HepG2 (cell line): ENCODE data around the gene APOA1. TPM values are rescaled to one million over a fixed set of nuclear protein-coding genes. Genes with fewer than 3 reads are reported as not detected.

Experiments
- GTF2F1 ChIP-seq: fragments of 150-350 bp; IDR thresholded peaks from 2 replicates; pipeline ENCODE4 v1.6.1; 2014; ENCODE audit warnings: low read length
- JARID2 ChIP-seq: sonication (generic); formaldehyde crosslinking; IDR thresholded peaks from 2 replicates; pipeline ENCODE4 v1.8.1; 2023; ENCODE audit warnings: missing genetic modification reagents, inconsistent platforms; ENCODE audit not compliant: insufficient replicate concordance
- KAT8 ChIP-seq: IDR thresholded peaks from 2 replicates; pipeline ENCODE4 v1.6.1; 2016; ENCODE audit warnings: missing genetic modification reagents, missing compliant biosample characterization
- KMT2A ChIP-seq: sonication (generic); formaldehyde crosslinking; IDR thresholded peaks from 2 replicates; pipeline ENCODE4 v1.4.0; 2020; ENCODE audit warnings: missing genetic modification reagents
- MTF2 ChIP-seq: sonication (generic); formaldehyde crosslinking; IDR thresholded peaks from 2 replicates; pipeline ENCODE4 v1.5.0; 2020; ENCODE audit warnings: missing genetic modification reagents, borderline replicate concordance
- PHF20 ChIP-seq: sonication (generic); formaldehyde crosslinking; IDR thresholded peaks from 2 replicates; pipeline ENCODE4 v1.5.0; 2020; ENCODE audit warnings: mild to moderate bottlenecking, missing genetic modification reagents
- PLSCR1 ChIP-seq: sonication (generic); formaldehyde crosslinking; IDR thresholded peaks from 2 replicates; pipeline ENCODE4 v1.5.0; 2020; ENCODE audit warnings: missing genetic modification reagents, mild to moderate bottlenecking, borderline replicate concordance
- SIX4 ChIP-seq: sonication (generic); formaldehyde crosslinking; IDR thresholded peaks from 2 replicates; pipeline ENCODE4 v1.4.0; 2020; ENCODE audit warnings: missing genetic modification reagents
- SKI ChIP-seq: fragments of 450-650 bp; IDR thresholded peaks from one replicate; pipeline ENCODE4 v1.6.1; 2018; ENCODE audit warnings: mild to moderate bottlenecking; ENCODE audit not compliant: partially characterized antibody
- STAG1 ChIP-seq: sonication (generic); formaldehyde crosslinking; IDR thresholded peaks from 2 replicates; pipeline ENCODE4 v1.4.0; 2020; ENCODE audit warnings: missing genetic modification reagents
- ZBTB7B ChIP-seq: sonication (generic); formaldehyde crosslinking; IDR thresholded peaks from 2 replicates; pipeline ENCODE4 v1.4.0; 2020; ENCODE audit warnings: missing genetic modification reagents
- ZFP82 ChIP-seq: sonication (generic); formaldehyde crosslinking; IDR thresholded peaks from 2 replicates; pipeline ENCODE4 v1.5.1; 2020; ENCODE audit warnings: mild to moderate bottlenecking, missing genetic modification reagents, borderline replicate concordance
- ZNF235 ChIP-seq: sonication (generic); formaldehyde crosslinking; IDR thresholded peaks from 2 replicates; pipeline ENCODE4 v1.8.1; 2023; ENCODE audit warnings: mild to moderate bottlenecking, missing genetic modification reagents, borderline replicate concordance
- ZNF335 ChIP-seq: sonication (generic); formaldehyde crosslinking; IDR thresholded peaks from 2 replicates; pipeline ENCODE4 v1.4.0; 2020; ENCODE audit warnings: missing genetic modification reagents
- ZNF567 ChIP-seq: sonication (generic); formaldehyde crosslinking; IDR thresholded peaks from 2 replicates; pipeline ENCODE4 v1.8.1; 2023; ENCODE audit warnings: mild to moderate bottlenecking, missing genetic modification reagents, borderline replicate concordance
- ZNF576 ChIP-seq: sonication (generic); formaldehyde crosslinking; IDR thresholded peaks from 2 replicates; pipeline ENCODE4 v1.4.0; 2020; ENCODE audit warnings: mild to moderate bottlenecking, missing genetic modification reagents
- ZNF614 ChIP-seq: IDR thresholded peaks from 2 replicates; pipeline ENCODE4 v1.6.1; 2018; ENCODE audit warnings: missing biosample characterization, missing genetic modification reagents, inconsistent platforms, borderline replicate concordance
- ZNF777 ChIP-seq: sonication (generic); formaldehyde crosslinking; IDR thresholded peaks from 2 replicates; pipeline ENCODE4 v1.4.0; 2020; ENCODE audit warnings: missing genetic modification reagents
- polyA plus RNA-seq, 8 experiments: library from polyadenylated mRNA; depleted of rRNA in 3 of 8; stranded (reverse) in 7 of 8; unstranded in 1 of 8; fragments of >200 nt; fragmentation: Illumina TruSeq in 4 of 8; extraction: Trizol in 4 of 8; gene quantifications; 2 replicates each; pipeline versions ENCODE4 v1.2.1 to v1.2.3, GENCODE V29; 2011 to 2016; ENCODE audit warnings: low read depth in 4 of 8, missing spikeins in 1 of 8, mixed read lengths in 1 of 8; ENCODE audit not compliant: insufficient read depth in 1 of 8
- total RNA-seq, 5 experiments: library from RNA; depleted of rRNA; stranded (reverse); fragments of >200 nt; fragmentation: Illumina TruSeq; extraction: Trizol; gene quantifications; 2 replicates each; pipeline ENCODE4 v1.2.3, GENCODE V29; 2016; ENCODE audit warnings: low read depth in 1 of 5
- TF ChIP-seq, protein P1 (sequence below): sonication (generic); formaldehyde crosslinking; IDR thresholded peaks from 2 replicates; pipeline ENCODE4 v1.5.1; 2020; ENCODE audit warnings: mild to moderate bottlenecking, missing genetic modification reagents
- TF ChIP-seq, protein P2 (sequence below): sonication (generic); formaldehyde crosslinking; IDR thresholded peaks from 2 replicates; pipeline ENCODE4 v1.5.0; 2020; ENCODE audit warnings: mild to moderate bottlenecking, missing genetic modification reagents
- TF ChIP-seq, protein P3 (sequence below): sonication (generic); formaldehyde crosslinking; IDR thresholded peaks from 2 replicates; pipeline ENCODE4 v1.4.0; 2020; ENCODE audit warnings: missing genetic modification reagents, borderline replicate concordance

Gene APOA1
- total and polyA plus RNA-seq, 2 of the 13 experiments (the other 11 are each of a cell fraction or from before 2014, with no cell fraction given), result 1,973 to 5,485 TPM

DNA sequence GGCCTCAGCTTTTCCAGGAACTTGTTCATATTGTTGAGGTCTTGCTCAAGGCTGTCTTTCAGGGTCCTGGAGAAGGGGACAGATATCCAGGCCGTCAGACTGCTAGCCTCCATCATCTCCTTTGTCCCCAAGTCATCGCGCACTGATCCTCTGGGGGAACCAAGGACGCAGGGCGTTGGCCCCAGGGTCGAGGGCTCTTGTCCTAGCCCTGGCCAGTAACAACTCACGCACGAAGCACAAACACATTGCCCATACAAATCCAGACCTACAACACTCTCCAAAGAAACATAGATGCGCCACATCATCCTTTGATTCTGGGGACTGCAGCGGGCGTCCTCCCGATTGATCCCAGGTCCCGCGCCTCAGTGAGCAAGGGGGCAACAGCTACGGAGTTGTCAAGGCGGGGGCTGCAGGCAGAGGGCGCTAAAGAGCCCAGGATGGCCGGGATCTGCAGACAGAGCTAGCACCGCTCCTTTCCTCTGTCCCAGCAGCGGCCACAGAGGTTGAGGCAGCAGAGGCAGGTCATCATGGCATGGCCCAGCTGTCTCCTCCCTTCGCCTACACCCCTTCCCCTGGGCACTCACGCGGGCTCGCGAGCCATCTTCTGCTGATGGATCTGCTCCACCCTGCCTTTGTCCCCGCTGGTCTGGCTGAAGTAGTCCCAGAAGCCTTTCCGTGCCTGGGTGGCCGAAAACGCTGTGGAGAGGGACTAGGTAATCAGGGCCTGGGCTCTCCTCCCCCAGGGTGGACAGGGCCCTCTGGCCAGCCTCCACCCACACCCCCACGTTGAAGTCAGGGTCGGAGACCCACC lies 46.2 kb downstream of the APOA1 start (continued):
- TF ChIP-seq ZNF777 (CRISPR knock-in tag), result no peak
- 0 out of 2 replicates have a peak, but pooled peaks have one; percentile 13 for TF ChIP-seq ZNF235 (CRISPR knock-in tag)
- TF ChIP-seq KMT2A (CRISPR knock-in tag), result peak; percentile 40; the same call in 1 of the 2 replicates
- TF ChIP-seq MTF2 (CRISPR knock-in tag), result 0 out of 2 replicates have a peak, but pooled peaks have one; percentile 40
- TF ChIP-seq ZFP82 (CRISPR knock-in tag), result no peak
- no peak for TF ChIP-seq JARID2 (CRISPR knock-in tag)
- TF ChIP-seq SIX4 (CRISPR knock-in tag), result no peak
- no peak for TF ChIP-seq ZNF335 (CRISPR knock-in tag)
- peak; percentile 97 for TF ChIP-seq STAG1
- TF ChIP-seq, protein P1, sequence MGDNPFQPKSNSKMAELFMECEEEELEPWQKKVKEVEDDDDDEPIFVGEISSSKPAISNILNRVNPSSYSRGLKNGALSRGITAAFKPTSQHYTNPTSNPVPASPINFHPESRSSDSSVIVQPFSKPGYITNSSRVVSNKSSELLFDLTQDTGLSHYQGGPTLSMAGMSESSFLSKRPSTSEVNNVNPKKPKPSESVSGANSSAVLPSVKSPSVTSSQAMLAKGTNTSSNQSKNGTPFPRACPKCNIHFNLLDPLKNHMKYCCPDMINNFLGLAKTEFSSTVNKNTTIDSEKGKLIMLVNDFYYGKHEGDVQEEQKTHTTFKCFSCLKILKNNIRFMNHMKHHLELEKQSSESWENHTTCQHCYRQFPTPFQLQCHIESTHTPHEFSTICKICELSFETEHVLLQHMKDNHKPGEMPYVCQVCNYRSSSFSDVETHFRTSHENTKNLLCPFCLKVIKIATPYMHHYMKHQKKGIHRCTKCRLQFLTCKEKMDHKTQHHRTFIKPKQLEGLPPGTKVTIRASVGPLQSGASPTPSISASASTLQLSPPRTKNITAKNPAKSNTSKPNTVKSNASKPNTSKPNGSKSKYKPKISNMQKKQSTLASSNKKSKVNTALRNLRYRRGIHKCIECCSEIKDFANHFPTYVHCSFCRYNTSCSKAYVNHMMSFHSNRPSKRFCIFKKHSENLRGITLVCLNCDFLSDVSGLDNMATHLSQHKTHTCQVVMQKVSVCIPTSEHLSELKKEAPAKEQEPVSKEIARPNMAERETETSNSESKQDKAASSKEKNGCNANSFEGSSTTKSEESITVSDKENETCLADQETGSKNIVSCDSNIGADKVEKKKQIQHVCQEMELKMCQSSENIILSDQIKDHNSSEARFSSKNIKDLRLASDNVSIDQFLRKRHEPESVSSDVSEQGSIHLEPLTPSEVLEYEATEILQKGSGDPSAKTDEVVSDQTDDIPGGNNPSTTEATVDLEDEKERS (CRISPR knock-in tag), result 0 out of 2 replicates have a peak, but pooled peaks have one; percentile 9
- TF ChIP-seq KAT8 (CRISPR knock-in tag), result peak; percentile 57; the same call in 1 of the 2 replicates
- TF ChIP-seq, protein P2, sequence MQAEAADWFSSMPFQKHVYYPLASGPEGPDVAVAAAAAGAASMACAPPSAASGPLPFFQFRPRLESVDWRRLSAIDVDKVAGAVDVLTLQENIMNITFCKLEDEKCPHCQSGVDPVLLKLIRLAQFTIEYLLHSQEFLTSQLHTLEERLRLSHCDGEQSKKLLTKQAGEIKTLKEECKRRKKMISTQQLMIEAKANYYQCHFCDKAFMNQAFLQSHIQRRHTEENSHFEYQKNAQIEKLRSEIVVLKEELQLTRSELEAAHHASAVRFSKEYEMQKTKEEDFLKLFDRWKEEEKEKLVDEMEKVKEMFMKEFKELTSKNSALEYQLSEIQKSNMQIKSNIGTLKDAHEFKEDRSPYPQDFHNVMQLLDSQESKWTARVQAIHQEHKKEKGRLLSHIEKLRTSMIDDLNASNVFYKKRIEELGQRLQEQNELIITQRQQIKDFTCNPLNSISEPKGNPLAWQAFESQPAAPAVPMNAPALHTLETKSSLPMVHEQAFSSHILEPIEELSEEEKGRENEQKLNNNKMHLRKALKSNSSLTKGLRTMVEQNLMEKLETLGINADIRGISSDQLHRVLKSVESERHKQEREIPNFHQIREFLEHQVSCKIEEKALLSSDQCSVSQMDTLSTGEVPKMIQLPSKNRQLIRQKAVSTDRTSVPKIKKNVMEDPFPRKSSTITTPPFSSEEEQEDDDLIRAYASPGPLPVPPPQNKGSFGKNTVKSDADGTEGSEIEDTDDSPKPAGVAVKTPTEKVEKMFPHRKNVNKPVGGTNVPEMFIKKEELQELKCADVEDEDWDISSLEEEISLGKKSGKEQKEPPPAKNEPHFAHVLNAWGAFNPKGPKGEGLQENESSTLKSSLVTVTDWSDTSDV, result no peak
- TF ChIP-seq ZBTB7B (CRISPR knock-in tag), result peak; percentile 73
- TF ChIP-seq PLSCR1 (CRISPR knock-in tag), result no peak
- no peak; the same call in 1 of the 2 replicates for TF ChIP-seq ZNF567 (CRISPR knock-in tag)
- no peak for TF ChIP-seq PHF20 (CRISPR knock-in tag)
- TF ChIP-seq ZNF614 (CRISPR knock-in tag), result no peak; the same call in 1 of the 2 replicates
- TF ChIP-seq ZNF576 (CRISPR knock-in tag), result no peak
- no peak for TF ChIP-seq SKI
- no peak for TF ChIP-seq GTF2F1
- TF ChIP-seq, protein P3, sequence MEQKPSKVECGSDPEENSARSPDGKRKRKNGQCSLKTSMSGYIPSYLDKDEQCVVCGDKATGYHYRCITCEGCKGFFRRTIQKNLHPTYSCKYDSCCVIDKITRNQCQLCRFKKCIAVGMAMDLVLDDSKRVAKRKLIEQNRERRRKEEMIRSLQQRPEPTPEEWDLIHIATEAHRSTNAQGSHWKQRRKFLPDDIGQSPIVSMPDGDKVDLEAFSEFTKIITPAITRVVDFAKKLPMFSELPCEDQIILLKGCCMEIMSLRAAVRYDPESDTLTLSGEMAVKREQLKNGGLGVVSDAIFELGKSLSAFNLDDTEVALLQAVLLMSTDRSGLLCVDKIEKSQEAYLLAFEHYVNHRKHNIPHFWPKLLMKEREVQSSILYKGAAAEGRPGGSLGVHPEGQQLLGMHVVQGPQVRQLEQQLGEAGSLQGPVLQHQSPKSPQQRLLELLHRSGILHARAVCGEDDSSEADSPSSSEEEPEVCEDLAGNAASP (CRISPR knock-in tag), result peak; percentile 66
